Activated T-cell treated with anti-CD3 and anti-CD28 coated beads, Interleukin-2, amount 50 U/mL, for 24 hours (primary cell): ENCODE data around the gene SLC38A3.
"Not testable (repeated sequence)": the region's sequence is repeated elsewhere in the genome, so short reads cannot be mapped to it uniquely, and the experiment has no call there.

ENCODE experiments used
- DNase-seq: peaks from one replicate; pipeline ENCODE4 v3.0.0-alpha.2; 2020
- H3K27ac Mint-ChIP-seq: 2 replicates; pipeline ENCODE4 v1.8.0; 2020; ENCODE audit warnings: mild to moderate bottlenecking, mixed read lengths
- H3K27me3 Mint-ChIP-seq: 2 replicates; pipeline ENCODE4 v1.8.0; 2020; ENCODE audit warnings: mixed read lengths
- H3K36me3 Mint-ChIP-seq: 2 replicates; pipeline ENCODE4 v1.8.0; 2020; ENCODE audit warnings: low read depth, mixed read lengths
- H3K4me1 Mint-ChIP-seq: 2 replicates; pipeline ENCODE4 v1.8.0; 2020; ENCODE audit warnings: low read depth, mixed read lengths
- H3K4me3 Mint-ChIP-seq: 2 replicates; pipeline ENCODE4 v1.8.0; 2020; ENCODE audit warnings: mild to moderate bottlenecking, moderate library complexity, mixed read lengths
- H3K9me3 Mint-ChIP-seq: 2 replicates; pipeline ENCODE4 v1.8.0; 2020; ENCODE audit warnings: mixed read lengths

Gene SLC38A3

GRCh38 chr3:50261505-50261904 lies 56.4 kb downstream of the SLC38A3 start:
- Mint-ChIP-seq H3K27ac (no peak overlapping the region), H3K4me3 (no peak overlapping the region)

GRCh38 chr3:50262200-50262599 lies 57.1 kb downstream of the SLC38A3 start:
- not testable (repeated sequence) for H3K27ac Mint-ChIP-seq, DNase-seq, H3K9me3 Mint-ChIP-seq, H3K4me1 Mint-ChIP-seq, H3K4me3 Mint-ChIP-seq
- Mint-ChIP-seq H3K36me3 (peaks cover 26% of the 10 kb centered on the region), H3K27me3 (peaks cover 16% of the 10 kb centered on the region)

More at GRCh38 chr3:50261505-50261904, 56.4 kb downstream of the SLC38A3 start:
- Mint-ChIP-seq H3K4me1 (peaks cover 8% of the 10 kb centered on the region), H3K27me3 (peaks cover 10% of the 10 kb centered on the region), H3K9me3 (no peaks in the 10 kb centered on the region), H3K36me3 (peaks cover 33% of the 10 kb centered on the region)
- no peak for DNase-seq

GRCh38 chr3:50262778-50263177 lies 57.7 kb downstream of the SLC38A3 start:
- peaks cover 18% of the 10 kb centered on the region for H3K27me3 Mint-ChIP-seq
- H3K9me3 Mint-ChIP-seq, result no peaks in the 10 kb centered on the region
- no peak for DNase-seq
- H3K36me3 Mint-ChIP-seq, result peaks cover 20% of the 10 kb centered on the region
- peaks cover 8% of the 10 kb centered on the region for H3K4me1 Mint-ChIP-seq
- H3K4me3 Mint-ChIP-seq, result no peak overlapping the region
- no peak overlapping the region for H3K27ac Mint-ChIP-seq

GRCh38 chr3:50263478-50264382 lies 58.7 kb downstream of the SLC38A3 start:
- Mint-ChIP-seq H3K4me3 (no peak overlapping the region), H3K9me3 (no peaks in the 10 kb centered on the region), H3K4me1 (peaks cover 8% of the 10 kb centered on the region), H3K36me3 (peaks cover 11% of the 10 kb centered on the region), H3K27me3 (peaks cover 24% of the 10 kb centered on the region), H3K27ac (peak overlapping the region; percentile 44)
- DNase-seq, result no peak

GRCh38 chr3:50264383-50264963 lies 59.4 kb downstream of the SLC38A3 start:
- peaks cover 3% of the 10 kb centered on the region for H3K36me3 Mint-ChIP-seq
- H3K4me1 Mint-ChIP-seq, result peaks cover 7% of the 10 kb centered on the region
- peaks cover 24% of the 10 kb centered on the region for H3K27me3 Mint-ChIP-seq
- no peak overlapping the region for H3K4me3 Mint-ChIP-seq
- H3K27ac Mint-ChIP-seq, result no peak overlapping the region
- DNase-seq, result no peak
- no peaks in the 10 kb centered on the region for H3K9me3 Mint-ChIP-seq

- Mint-ChIP-seq H3K36me3 (no peaks in the 10 kb centered on the region), H3K4me3 (no peak overlapping the region), H3K27ac (no peak overlapping the region), H3K9me3 (no peaks in the 10 kb centered on the region), H3K4me1 (peaks cover 3% of the 10 kb centered on the region), H3K27me3 (peaks cover 24% of the 10 kb centered on the region)
- DNase-seq, result no peak
Observed at GRCh38 chr3:50264964-50265485, 60.0 kb downstream of the SLC38A3 start.

- Mint-ChIP-seq H3K9me3 (no peaks in the 10 kb centered on the region), H3K27me3 (peaks cover 24% of the 10 kb centered on the region), H3K4me3 (no peak overlapping the region), H3K36me3 (no peaks in the 10 kb centered on the region), H3K27ac (peak overlapping the region; percentile 50), H3K4me1 (peaks cover 1% of the 10 kb centered on the region)
- no peak for DNase-seq
Observed at GRCh38 chr3:50265571-50265970, 60.5 kb downstream of the SLC38A3 start.

- Mint-ChIP-seq H3K27me3 (peaks cover 24% of the 10 kb centered on the region), H3K9me3 (no peaks in the 10 kb centered on the region), H3K4me3 (no peak overlapping the region), H3K27ac (peak overlapping the region; percentile 50), H3K36me3 (no peaks in the 10 kb centered on the region), H3K4me1 (peaks cover 1% of the 10 kb centered on the region)
- no peak for DNase-seq
Observed at GRCh38 chr3:50266017-50266416, 60.9 kb downstream of the SLC38A3 start.

- Mint-ChIP-seq H3K36me3 (no peaks in the 10 kb centered on the region), H3K4me1 (peaks cover 4% of the 10 kb centered on the region), H3K4me3 (no peak overlapping the region), H3K27me3 (peaks cover 24% of the 10 kb centered on the region), H3K27ac (no peak overlapping the region), H3K9me3 (no peaks in the 10 kb centered on the region)
- no peak for DNase-seq
Observed at GRCh38 chr3:50266836-50267235, 61.8 kb downstream of the SLC38A3 start.

GRCh38 chr3:50267280-50267913 lies 62.3 kb downstream of the SLC38A3 start:
- Mint-ChIP-seq H3K4me3 (no peak overlapping the region), H3K27ac (no peak overlapping the region), H3K4me1 (peaks cover 5% of the 10 kb centered on the region), H3K9me3 (no peaks in the 10 kb centered on the region), H3K27me3 (peaks cover 24% of the 10 kb centered on the region), H3K36me3 (no peaks in the 10 kb centered on the region)
- DNase-seq, result no peak

GRCh38 chr3:50268276-50268675 lies 63.2 kb downstream of the SLC38A3 start:
- Mint-ChIP-seq H3K9me3 (no peaks in the 10 kb centered on the region), H3K27me3 (peaks cover 29% of the 10 kb centered on the region), H3K4me3 (no peak overlapping the region), H3K4me1 (peaks cover 11% of the 10 kb centered on the region), H3K36me3 (no peaks in the 10 kb centered on the region), H3K27ac (no peak overlapping the region)
- DNase-seq, result no peak

GRCh38 chr3:50268703-50269451 lies 63.8 kb downstream of the SLC38A3 start, which contains the start of gene SEMA3B:
SEMA3B (plus strand) TSS chr3:50269147; CDS start chr3:50269241, 94 bp downstream.
- no peaks in the 10 kb centered on the region for H3K36me3 Mint-ChIP-seq
- no peak for DNase-seq
- no peak within 1 kb of the TSS for H3K4me3 Mint-ChIP-seq
- peaks cover 12% of the 10 kb centered on the region for H3K4me1 Mint-ChIP-seq
- H3K9me3 Mint-ChIP-seq, result no peaks in the 10 kb centered on the region
- H3K27ac Mint-ChIP-seq, result peak within 1 kb of the TSS; percentile 52
- peaks cover 33% of the 10 kb centered on the region for H3K27me3 Mint-ChIP-seq

GRCh38 chr3:50269460-50269859 lies 64.4 kb downstream of the SLC38A3 start:
- no peak overlapping the region for H3K27ac Mint-ChIP-seq
- no peak overlapping the region for H3K4me3 Mint-ChIP-seq
- H3K27me3 Mint-ChIP-seq, result peaks cover 39% of the 10 kb centered on the region
- peaks cover 17% of the 10 kb centered on the region for H3K4me1 Mint-ChIP-seq
- no peaks in the 10 kb centered on the region for H3K9me3 Mint-ChIP-seq
- no peaks in the 10 kb centered on the region for H3K36me3 Mint-ChIP-seq
- DNase-seq, result no peak

GRCh38 chr3:50269977-50270413 lies 64.9 kb downstream of the SLC38A3 start:
- Mint-ChIP-seq H3K4me1 (peaks cover 20% of the 10 kb centered on the region), H3K4me3 (no peak overlapping the region), H3K27ac (no peak overlapping the region), H3K36me3 (no peaks in the 10 kb centered on the region), H3K27me3 (peaks cover 43% of the 10 kb centered on the region), H3K9me3 (no peaks in the 10 kb centered on the region)
- DNase-seq, result no peak
